ENCODE data around the gene CROCC2. TPM values are rescaled to one million over a fixed set of nuclear protein-coding genes. Genes with fewer than 3 reads are reported as not detected.

Gene CROCC2
- total RNA-seq, 1 donor from 2014 or later: 3.4 TPM

DNA sequence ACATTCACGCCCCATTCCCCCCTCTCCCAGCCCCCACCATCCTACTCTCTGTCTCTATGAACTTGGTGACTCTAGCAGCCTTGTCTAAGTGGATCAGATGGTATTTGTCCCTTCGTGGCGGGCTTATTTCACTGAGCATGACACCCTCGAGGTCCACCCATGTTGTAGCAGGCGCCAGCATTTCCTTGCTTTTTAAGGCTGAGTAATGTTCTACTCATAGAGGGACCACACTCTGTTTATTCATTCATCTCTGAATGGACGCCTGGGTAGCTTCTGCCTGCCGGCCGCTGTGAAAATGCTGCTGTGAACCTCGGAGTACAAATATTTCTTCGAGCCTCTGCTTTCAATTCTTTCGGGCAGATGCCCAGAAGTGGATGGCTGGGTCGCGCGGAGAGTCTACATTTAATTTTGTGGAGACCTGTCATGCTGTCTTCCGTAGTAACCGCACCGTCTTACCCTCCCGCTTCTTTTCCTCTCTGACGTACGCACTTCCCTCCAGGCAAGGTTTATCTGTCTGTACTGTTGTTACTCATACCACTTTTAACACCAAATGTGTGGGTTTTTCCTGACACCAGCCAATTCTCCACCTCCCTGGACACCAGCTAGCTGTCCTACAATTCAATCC is 5.6 kb downstream of the CROCC2 start:
- Histone ChIP-seq H3K4me3 (no peak overlapping the region), H3K27ac (no peak overlapping the region), H3K36me3 (no peaks in the 10 kb centered on the region), H3K9me3 (no peaks in the 10 kb centered on the region), H3K27me3 (ENCODE audit: low read depth) (peaks cover 19% of the 10 kb centered on the region), H3K4me1 (peaks cover 32% of the 10 kb centered on the region)
- TF ChIP-seq, protein P1, sequence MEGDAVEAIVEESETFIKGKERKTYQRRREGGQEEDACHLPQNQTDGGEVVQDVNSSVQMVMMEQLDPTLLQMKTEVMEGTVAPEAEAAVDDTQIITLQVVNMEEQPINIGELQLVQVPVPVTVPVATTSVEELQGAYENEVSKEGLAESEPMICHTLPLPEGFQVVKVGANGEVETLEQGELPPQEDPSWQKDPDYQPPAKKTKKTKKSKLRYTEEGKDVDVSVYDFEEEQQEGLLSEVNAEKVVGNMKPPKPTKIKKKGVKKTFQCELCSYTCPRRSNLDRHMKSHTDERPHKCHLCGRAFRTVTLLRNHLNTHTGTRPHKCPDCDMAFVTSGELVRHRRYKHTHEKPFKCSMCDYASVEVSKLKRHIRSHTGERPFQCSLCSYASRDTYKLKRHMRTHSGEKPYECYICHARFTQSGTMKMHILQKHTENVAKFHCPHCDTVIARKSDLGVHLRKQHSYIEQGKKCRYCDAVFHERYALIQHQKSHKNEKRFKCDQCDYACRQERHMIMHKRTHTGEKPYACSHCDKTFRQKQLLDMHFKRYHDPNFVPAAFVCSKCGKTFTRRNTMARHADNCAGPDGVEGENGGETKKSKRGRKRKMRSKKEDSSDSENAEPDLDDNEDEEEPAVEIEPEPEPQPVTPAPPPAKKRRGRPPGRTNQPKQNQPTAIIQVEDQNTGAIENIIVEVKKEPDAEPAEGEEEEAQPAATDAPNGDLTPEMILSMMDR (IDR thresholded peaks at IDR 0.05): no peak
- intact Hi-C loops (cut with DNase I): no loop called here
- no peak for ATAC-seq
- no peak for DNase-seq

DNA sequence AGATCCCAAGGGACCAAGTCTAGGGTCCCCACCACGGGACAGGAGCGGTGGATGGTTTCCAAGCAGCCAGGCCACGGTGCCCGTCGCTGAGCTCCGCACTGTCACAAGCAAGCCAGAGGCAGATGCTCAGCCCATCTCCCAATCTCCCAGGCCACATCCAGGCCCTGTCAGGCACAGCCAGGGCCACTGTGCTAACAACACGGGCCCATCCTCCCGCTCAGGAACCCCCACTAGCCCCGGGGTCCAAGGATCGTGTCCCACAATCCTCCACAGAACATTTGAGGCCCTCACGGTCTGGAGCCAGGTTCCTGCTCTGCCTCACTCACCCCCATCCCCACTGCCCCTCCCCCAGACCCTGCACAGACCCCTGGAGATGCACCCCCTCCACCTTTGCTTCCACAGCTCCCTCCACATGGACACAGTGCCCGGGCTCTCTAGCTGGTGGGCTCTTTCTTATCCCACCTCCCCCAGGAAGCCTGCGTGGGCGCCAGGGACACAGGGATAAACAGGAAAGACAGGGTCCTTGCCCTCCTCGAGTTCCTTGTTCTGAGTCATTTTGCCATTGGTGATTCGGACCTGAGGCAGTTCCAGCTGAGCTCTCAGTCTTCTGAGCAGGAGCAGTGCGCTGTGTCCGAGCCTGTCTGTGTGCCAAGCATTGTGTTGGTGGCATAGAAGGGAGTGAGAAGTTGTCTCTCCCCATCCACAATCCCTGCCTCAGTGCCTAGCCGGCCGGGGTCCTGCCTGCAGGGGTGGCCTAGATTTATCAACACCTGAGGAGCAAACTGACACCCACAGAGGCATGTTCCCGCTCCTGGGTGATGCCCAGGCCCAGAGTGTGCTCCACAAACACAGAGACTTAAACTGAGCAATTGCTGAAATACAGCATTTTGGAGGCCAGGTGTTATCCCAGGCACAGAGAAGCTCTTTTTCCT is 7.0 kb downstream of the CROCC2 start:
- intact Hi-C loops (cut with DNase I): no loop called here
- TF ChIP-seq, protein P1 (IDR thresholded peaks at IDR 0.05): no peak
- no peaks in the 10 kb centered on the region for H3K36me3 ChIP-seq
- no peak for ATAC-seq
- H3K4me3 ChIP-seq: no peak overlapping the region
- no peak for DNase-seq
- peak overlapping the region; percentile 67 for H3K27ac ChIP-seq
- H3K9me3 ChIP-seq: no peaks in the 10 kb centered on the region
- H3K27me3 ChIP-seq (ENCODE audit: low read depth): peaks cover 19% of the 10 kb centered on the region
- peaks cover 39% of the 10 kb centered on the region for H3K4me1 ChIP-seq

DNA sequence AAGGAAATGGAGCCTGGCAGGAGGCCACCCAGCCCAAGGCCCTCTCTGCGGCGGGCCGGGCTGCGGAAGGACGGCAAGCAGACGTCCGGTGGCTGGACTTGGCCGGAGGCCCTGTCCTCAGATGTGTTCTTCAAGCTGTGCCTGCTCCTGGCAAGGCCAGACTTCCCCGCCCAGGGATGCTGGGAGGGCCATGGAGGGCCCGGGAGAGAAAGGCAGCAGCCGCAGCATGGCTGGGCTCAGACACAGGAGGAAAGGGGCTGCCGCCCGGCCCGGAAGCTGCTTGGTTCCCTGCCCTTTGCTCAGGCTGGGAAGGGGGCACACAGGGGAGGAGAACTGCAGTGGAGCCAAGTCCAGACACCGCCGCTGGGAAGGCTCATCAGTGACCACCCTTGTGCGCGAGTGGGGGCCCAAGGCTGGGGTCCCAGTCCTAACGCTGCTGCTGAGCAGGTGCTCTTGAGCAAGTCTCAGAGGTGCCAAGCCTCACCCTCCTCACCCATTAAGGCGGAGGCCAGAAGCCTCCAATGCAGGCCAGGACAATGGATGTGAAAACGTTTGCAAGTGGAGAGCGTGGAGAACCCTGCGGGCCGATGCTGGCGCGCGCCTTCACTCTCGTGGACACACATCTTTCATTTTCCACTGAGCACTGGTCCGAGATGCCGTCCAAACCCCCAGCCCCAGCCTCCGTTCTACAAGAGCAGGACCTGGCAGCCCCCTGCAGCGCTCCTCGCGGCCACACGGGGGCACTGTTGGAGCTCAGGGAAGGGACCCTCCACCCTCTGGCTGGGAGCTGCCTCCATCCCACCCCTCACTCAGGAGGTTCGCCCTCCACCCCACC is 7.9 kb downstream of the CROCC2 start:
- H3K4me3 ChIP-seq: no peak overlapping the region
- peak; percentile 64 to 66 for ATAC-seq
- intact Hi-C loops (cut with DNase I): no loop called here
- H3K27me3 ChIP-seq (ENCODE audit: low read depth): peaks cover 19% of the 10 kb centered on the region
- H3K9me3 ChIP-seq: no peaks in the 10 kb centered on the region
- peak overlapping the region; percentile 67 for H3K27ac ChIP-seq
- TF ChIP-seq, protein P1 (IDR thresholded peaks at IDR 0.05): peak; percentile 90
- peaks cover 39% of the 10 kb centered on the region for H3K4me1 ChIP-seq
- peak; percentile 72 for DNase-seq
- no peaks in the 10 kb centered on the region for H3K36me3 ChIP-seq

DNA sequence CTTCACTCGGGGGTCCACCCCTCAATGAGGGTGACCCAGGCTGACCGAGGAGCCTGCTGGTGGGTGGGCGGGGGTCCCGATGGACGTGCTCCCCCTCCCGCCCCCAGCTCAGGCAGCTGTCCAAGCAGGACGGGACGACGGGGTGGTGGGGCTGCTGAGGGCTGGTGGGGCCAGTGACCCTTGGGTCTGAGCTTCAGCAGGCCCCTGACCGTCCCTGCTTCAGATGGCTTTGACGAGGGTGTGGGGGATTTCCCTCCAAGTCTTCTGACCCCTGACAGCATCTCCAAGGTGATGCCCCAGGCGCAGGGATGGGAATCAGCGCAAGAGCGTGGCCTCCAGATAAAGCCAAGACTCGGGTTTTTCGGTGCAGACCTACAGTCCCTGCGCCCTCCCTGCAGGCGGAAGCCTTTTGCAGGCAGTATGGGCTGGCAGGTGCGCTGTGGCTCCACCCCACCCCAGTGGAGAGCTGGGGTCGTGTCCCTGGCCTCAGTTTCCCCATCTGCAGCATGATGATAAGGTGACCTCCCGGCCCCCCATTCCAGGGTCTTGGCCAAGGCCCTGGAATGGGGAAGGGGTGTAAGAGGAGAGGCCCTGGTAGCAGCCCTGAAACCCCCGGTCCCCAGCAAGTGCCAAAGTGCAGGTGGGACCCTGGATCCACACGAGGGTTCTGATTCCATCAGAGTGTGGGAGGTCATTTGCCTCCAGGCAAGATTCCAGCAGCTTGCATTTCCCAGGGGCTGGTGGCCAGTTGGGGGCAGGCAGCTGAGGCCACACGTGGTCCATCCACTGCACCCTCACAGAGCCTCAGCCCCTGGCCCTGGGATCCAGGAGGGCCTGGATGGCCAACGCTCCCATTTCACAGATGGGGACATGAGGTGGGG is 8.7 kb downstream of the CROCC2 start:
- ATAC-seq: no peak
- no peaks in the 10 kb centered on the region for H3K9me3 ChIP-seq
- no peak overlapping the region for H3K4me3 ChIP-seq
- no peaks in the 10 kb centered on the region for H3K36me3 ChIP-seq
- TF ChIP-seq, protein P1 (IDR thresholded peaks at IDR 0.05): peak; percentile 1
- peaks cover 19% of the 10 kb centered on the region for H3K27me3 ChIP-seq (ENCODE audit: low read depth)
- DNase-seq: peak; percentile 41
- intact Hi-C loops (cut with DNase I): no loop called here
- H3K27ac ChIP-seq: no peak overlapping the region
- H3K4me1 ChIP-seq: peaks cover 39% of the 10 kb centered on the region

Measured in lower lobe of right lung (tissue), 2 donors.